Thymus (tissue), 11 donors: ENCODE measurements around the gene RHBDD2. TPM values are rescaled to one million over a fixed set of nuclear protein-coding genes. Genes with fewer than 3 reads are reported as not detected.
"Not testable (repeated sequence)": the region's sequence is repeated elsewhere in the genome, so short reads cannot be mapped to it uniquely, and the experiment has no call there.

Experiments used
- DNase-seq, 9 donors: peaks; one replicate each; pipeline ENCODE4 v3.0.0-alpha.2; 2013; ENCODE audit warnings: low spot score in 9 of 9, low read depth in 6 of 9, missing footprints in 1 of 9
- H3K27ac ChIP-seq, 2 donors: one replicate each; pipeline ENCODE4 v1.5.1; 2013; ENCODE audit warnings: control low read depth in 1 of 2, low read depth in 1 of 2, low read length in 1 of 2, mild to moderate bottlenecking in 1 of 2, moderate library complexity in 1 of 2
- H3K27me3 ChIP-seq, 2 donors: one replicate each; pipeline ENCODE4 v1.5.1; 2013; ENCODE audit warnings: low read length in 1 of 2; ENCODE audit not compliant: control insufficient read depth in 2 of 2, insufficient read depth in 1 of 2
- H3K36me3 ChIP-seq, 2 donors: one replicate each; pipeline ENCODE4 v1.5.1; 2013; ENCODE audit warnings: low read length in 1 of 2, mild to moderate bottlenecking in 1 of 2, moderate library complexity in 1 of 2; ENCODE audit not compliant: control insufficient read depth in 2 of 2, insufficient read depth in 2 of 2
- H3K4me1 ChIP-seq, 2 donors: one replicate each; pipeline ENCODE4 v1.5.1; 2013; ENCODE audit warnings: low read length in 2 of 2; ENCODE audit not compliant: control insufficient read depth in 2 of 2, insufficient read depth in 2 of 2
- H3K4me3 ChIP-seq, 2 donors: one replicate each; pipeline ENCODE4 v1.5.1; 2013; ENCODE audit warnings: low read length in 2 of 2, control low read depth in 1 of 2, mild to moderate bottlenecking in 1 of 2
- H3K9me3 ChIP-seq, 2 donors: one replicate each; pipeline ENCODE4 v1.5.1; 2013; ENCODE audit warnings: low read length in 1 of 2, mild to moderate bottlenecking in 1 of 2; ENCODE audit not compliant: control insufficient read depth in 2 of 2, insufficient read depth in 1 of 2
- WGBS: extraction: QIAGEN DNeasy Blood & Tissue Kit; methylation state at CpG from one replicate; pipeline ENCODE4 v1.1.7; 2013; 5-methylcytosine and 5-hydroxymethylcytosine counted together
- polyA plus RNA-seq: library from polyadenylated mRNA; stranded (reverse); fragments of 200-250 nt; gene quantifications from one replicate; pipeline ENCODE4 v1.2.3, GENCODE V29; 2013
- total RNA-seq: library from RNA; stranded (reverse); fragments of 120-200 nt; gene quantifications from one replicate; pipeline ENCODE4 v1.2.4, GENCODE V29; 2013
- donor health status: healthy.

The RHBDD2 gene
- total and polyA plus RNA-seq, 2 donors, result 18.3 to 90.7 TPM

GRCh38 chr7:75907668-75908039 is 28.8 kb downstream of the RHBDD2 start:
- not testable (repeated sequence) for H3K4me3 ChIP-seq, H3K27me3 ChIP-seq, H3K36me3 ChIP-seq, H3K4me1 ChIP-seq, H3K27ac ChIP-seq, H3K9me3 ChIP-seq, DNase-seq
- 93% methylated on average over 9 of the region's 9 CpGs for WGBS

DNA sequence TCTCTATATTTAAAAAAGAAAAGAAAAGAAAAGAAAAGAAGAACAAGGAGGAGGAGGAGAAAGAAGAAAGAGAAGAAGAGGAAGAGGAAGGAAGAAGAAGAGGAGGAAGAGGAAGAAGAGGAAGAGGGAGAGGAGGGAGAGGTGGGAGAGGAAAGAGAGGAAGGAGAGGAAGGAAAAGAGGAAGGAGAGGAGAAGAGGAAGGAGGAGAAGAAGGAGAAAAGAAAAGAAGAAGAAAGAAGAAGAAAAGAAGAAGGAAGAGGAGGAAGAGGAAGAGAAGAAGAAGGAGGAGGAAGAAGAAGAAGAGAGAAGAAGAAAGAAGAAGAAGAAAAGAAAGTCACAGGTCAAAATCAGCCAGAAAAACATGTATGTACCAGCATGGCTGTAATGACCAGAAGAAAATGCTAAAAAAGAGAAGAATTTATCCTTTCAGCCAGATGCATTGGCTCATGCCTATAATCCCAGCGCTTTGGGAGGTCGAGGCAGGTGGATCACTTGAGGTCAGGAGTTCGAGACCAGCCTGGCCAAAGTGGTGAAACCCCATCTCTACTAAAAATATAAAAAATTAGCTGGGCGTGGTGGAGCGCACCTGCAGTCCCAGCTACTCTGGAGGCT is 30.8 kb downstream of the RHBDD2 start:
- peaks cover 4 to 15% of the 10 kb centered on the region in 2 donors for H3K4me1 ChIP-seq
- no peaks in the 10 kb centered on the region for H3K36me3 ChIP-seq
- 93% methylated on average over 5 of the region's 5 CpGs for WGBS
- no peak overlapping the region for H3K27ac ChIP-seq
- no peaks in the 10 kb centered on the region for H3K9me3 ChIP-seq
- peaks cover 0 to 2% of the 10 kb centered on the region in 2 donors for H3K27me3 ChIP-seq
- no peak for DNase-seq
- H3K4me3 ChIP-seq, result no peak overlapping the region

DNA sequence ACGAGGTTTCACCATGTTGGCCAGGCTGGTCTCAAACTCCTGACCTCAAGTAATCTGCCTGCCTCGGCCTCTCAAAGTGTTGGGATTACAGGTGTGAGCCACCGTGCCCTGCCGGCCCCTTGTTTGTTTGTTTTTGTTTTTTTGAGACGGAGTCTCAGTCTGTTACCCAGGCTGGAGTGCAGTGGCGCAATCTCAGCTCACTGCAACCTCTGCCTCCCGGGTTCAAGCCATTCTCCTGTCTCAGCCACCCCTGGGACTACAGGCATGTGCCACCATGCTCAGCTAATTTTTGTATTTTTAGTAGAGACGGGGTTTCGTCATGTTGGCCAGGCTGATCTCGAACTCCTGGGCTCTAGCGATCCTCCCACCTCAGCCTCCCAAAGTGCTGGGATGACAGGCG is 32.4 kb downstream of the RHBDD2 start:
- H3K4me1 ChIP-seq, result peaks cover 8 to 20% of the 10 kb centered on the region in 2 donors
- H3K36me3 ChIP-seq, DNase-seq, H3K4me3 ChIP-seq, H3K27me3 ChIP-seq, H3K27ac ChIP-seq, H3K9me3 ChIP-seq: not testable (repeated sequence)
- 92% methylated on average over 12 of the region's 12 CpGs for WGBS

- H3K9me3 ChIP-seq, result no peaks in the 10 kb centered on the region
- no peaks in the 10 kb centered on the region for H3K36me3 ChIP-seq
- no peak overlapping the region for H3K27ac ChIP-seq
- peaks cover 0 to 2% of the 10 kb centered on the region in 2 donors for H3K27me3 ChIP-seq
- peaks cover 16 to 20% of the 10 kb centered on the region in 2 donors for H3K4me1 ChIP-seq
- no peak for DNase-seq
- H3K4me3 ChIP-seq, result no peak overlapping the region
- 99% methylated on average over 6 of the region's 6 CpGs for WGBS
These were observed 34.6 kb downstream of the RHBDD2 start for GRCh38 chr7:75913437-75913836.

DNA sequence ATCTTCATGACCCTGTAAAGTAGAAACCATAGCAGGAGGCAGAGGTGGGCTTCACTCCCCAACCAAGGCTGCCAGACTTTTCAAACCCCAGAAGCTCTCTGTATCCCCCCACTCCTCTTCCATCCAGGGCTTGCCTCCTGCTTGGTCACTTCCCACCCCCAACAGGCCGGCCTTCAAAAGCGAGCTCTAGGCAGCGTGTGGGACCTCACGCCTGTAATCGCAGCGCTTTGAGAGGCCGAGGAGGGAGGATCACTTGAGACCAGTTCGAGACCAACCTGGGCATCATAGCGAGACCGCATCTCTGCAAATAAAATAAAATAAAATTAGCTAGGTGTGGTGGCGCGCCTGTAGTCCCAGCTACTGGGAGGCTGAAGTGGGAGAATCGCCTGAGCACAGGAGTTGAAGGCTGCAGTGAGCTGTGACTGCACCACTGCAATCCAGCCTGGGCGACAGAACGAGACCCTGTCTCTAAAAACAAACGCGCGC is 35.4 kb downstream of the RHBDD2 start:
- peaks cover 16 to 20% of the 10 kb centered on the region in 2 donors for H3K4me1 ChIP-seq
- H3K36me3 ChIP-seq, result no peaks in the 10 kb centered on the region
- WGBS, result 53% methylated on average over 18 of the region's 18 CpGs
- peak overlapping the region; percentile 86 to 96 for H3K27ac ChIP-seq
- no peaks in the 10 kb centered on the region for H3K9me3 ChIP-seq
- peaks cover 0 to 2% of the 10 kb centered on the region in 2 donors for H3K27me3 ChIP-seq
- H3K4me3 ChIP-seq, result peak overlapping the region; percentile 86
- DNase-seq, result no peak

DNA sequence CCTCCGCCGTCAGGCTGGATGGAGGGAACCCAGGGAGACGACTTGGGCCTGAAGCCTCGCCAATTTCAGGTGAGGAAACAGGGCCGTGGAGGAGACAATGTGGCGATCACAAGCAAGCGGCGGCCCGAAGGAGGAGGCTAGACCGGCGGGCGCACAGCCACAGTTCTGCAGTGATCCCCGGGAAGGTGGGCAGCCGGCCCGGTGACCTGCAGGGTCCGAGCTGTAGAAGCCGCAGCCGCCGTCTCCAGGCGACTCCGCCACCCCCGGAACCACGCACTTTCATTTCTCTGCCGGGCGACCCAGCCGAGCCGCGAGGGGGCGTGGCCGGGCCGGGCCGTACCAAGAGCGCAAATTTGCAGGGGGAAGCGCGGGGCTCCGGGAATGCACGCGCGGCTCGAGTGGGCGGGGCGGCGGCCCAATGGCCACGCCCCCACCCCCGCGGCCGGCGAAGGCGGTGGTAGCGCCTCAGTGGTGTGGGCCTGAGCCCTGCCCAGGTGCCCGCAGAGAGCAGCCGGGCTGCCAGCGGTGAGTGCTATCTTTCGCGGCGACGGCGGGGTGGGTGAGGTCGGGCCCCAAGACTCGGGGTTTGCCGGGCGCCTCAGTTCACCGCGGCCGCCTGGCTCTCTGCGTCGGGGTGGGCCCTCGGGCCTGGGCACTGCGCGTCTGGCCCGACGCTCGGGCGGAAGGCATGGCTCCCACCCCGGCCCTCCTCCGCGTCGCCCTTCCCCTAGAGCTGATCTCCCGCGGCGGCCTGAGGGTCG is 36.0 kb downstream of the RHBDD2 start, which contains the start of gene POR:
POR (plus strand) TSS at position 501 of the 761 bp plus-strand sequence. CDS start 38,847 bp downstream, outside the sequence.
- peak; percentile 65 to 96 (median 92) for DNase-seq
- H3K27me3 ChIP-seq, result peaks cover 0 to 2% of the 10 kb centered on the region in 2 donors
- H3K36me3 ChIP-seq, result no peaks in the 10 kb centered on the region
- peaks cover 16 to 20% of the 10 kb centered on the region in 2 donors for H3K4me1 ChIP-seq
- H3K4me3 ChIP-seq, result peak within 1 kb of the TSS; percentile 86 to 97
- H3K27ac ChIP-seq, result peak within 1 kb of the TSS; percentile 86 to 96
- WGBS, result under 1% methylated on average over 82 of the region's 82 CpGs
- no peaks in the 10 kb centered on the region for H3K9me3 ChIP-seq

DNA sequence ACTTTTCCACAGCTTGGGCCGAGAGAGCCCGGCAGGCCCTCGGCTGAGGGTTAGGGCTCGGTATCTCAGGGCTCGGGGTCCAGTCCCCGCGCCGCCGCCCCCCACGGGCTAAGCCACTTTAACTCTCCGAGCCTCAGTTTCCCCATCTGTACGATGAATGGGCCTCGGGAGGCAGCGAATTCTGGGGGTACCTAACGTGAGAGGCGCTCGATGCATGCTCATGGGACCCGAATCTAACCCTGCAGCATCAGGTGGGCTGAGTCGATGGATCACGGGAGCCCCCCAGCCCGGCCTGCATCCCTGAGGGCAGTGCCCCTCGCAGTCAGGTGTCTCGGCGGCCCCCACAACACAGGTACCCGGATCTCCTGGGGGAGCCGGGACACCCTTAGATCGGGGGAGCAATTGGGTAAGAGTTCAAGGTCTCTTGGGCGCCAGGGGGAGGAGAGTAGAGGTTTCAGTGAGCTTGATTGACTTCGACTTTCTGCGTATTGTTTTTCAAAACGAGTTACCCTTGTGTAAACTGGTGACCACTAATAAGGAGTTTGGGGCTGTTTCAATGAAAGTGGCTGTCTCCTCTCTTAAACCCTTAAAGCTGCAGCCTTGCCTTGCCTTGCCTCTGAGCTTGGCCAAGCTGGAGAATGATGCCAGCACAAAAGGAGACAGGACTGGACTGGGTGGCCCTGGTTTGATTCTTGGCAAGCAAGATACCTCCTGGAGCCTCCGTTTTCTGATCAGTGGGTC is 36.8 kb downstream of the RHBDD2 start:
- Histone ChIP-seq H3K36me3 (no peaks in the 10 kb centered on the region), H3K4me3 (peak overlapping the region; percentile 86 to 97), H3K9me3 (no peaks in the 10 kb centered on the region), H3K4me1 (peaks cover 17 to 20% of the 10 kb centered on the region in 2 donors), H3K27ac (peak overlapping the region; percentile 68 to 90), H3K27me3 (peaks cover 0 to 2% of the 10 kb centered on the region in 2 donors)
- peak in 3 of 9 donors; percentile 30 to 56 (median 34) for DNase-seq
- 3% methylated on average over 32 of the region's 32 CpGs for WGBS

DNA sequence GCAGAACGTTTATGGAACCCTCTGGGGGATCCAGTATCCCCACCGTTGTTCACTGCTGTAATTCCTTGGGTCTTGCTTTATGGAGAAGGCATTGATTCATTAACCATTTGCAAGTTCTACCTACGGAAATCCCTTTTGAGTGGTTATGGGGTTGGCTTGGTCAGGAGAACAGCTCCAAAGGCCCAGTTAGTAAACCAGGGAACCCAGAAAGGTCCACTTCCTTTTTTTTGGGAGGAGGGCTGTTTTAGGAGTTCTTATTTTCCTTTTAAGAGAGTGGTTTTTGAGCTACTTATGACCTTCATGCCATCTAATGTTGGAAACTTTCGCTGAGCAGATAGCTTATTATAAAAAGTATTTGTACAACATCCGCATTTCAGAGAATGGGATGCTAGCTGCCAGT is 37.4 kb downstream of the RHBDD2 start:
- Histone ChIP-seq H3K9me3 (no peaks in the 10 kb centered on the region), H3K27me3 (no peaks in the 10 kb centered on the region), H3K27ac (no peak overlapping the region), H3K4me3 (peak overlapping the region; percentile 86 to 97), H3K36me3 (peaks cover 2 to 3% of the 10 kb centered on the region in 2 donors), H3K4me1 (peaks cover 19 to 20% of the 10 kb centered on the region in 2 donors)
- 83% methylated on average over 5 of the region's 5 CpGs for WGBS
- DNase-seq, result no peak
